SK-N-SH (cell line): ENCODE measurements around the gene SPRED1. TPM values are rescaled to one million over a fixed set of nuclear protein-coding genes. Genes with fewer than 3 reads are reported as not detected.

Source experiments
- CTCF ChIA-PET: fragments of 300-600, 350-600 bp; formaldehyde crosslinking; extraction: SDS; loops from one replicate; lab custom pipeline; 2021; lab: Yijun Ruan, JAX
- POLR2A ChIA-PET: fragments of 350-600 bp; sonication (Branson Sonifier 250); formaldehyde crosslinking; extraction: SDS; loops from one replicate; lab custom pipeline; 2020; ENCODE audit warnings: antibody characterized with exemption, inconsistent platforms; lab: Yijun Ruan, JAX
- DNase-seq: peaks from one replicate; pipeline ENCODE4 v3.0.0; 2012
- H2AFZ ChIP-seq: fragments of 200-600 bp; sonication (generic); 2 replicates; pipeline ENCODE4 v1.8.1; 2016; ENCODE audit warnings: antibody characterized with exemption, mild to moderate bottlenecking, low read depth
- H3F3A ChIP-seq: fragments of 200-600 bp; sonication (generic); replicated peaks from 2 replicates; pipeline ENCODE3; 2016; ENCODE audit warnings: antibody characterized with exemption, mild to moderate bottlenecking; ENCODE audit not compliant: insufficient read depth
- H3K27ac ChIP-seq, 2 experiments: fragments of 200-500 bp in 1 of 2; fragments of 200-600 bp in 1 of 2; sonication (Bioruptor generic) in 1 of 2; sonication (generic), shearing (Covaris generic) in 1 of 2; 2 replicates each; pipeline versions ENCODE4 v1.5.1 to v1.6.1; 2014 to 2016; ENCODE audit warnings: low read depth in 2 of 2, inconsistent platforms in 1 of 2, low read length in 1 of 2, mild to moderate bottlenecking in 1 of 2, mixed read lengths in 1 of 2
- H3K27me3 ChIP-seq: fragments of 200-600 bp; sonication (generic), shearing (Covaris generic); 2 replicates; pipeline ENCODE4 v1.6.1; 2016; ENCODE audit warnings: mixed run types; ENCODE audit not compliant: insufficient read depth
- H3K36me3 ChIP-seq, 2 experiments: fragments of 200-500 bp in 1 of 2; fragments of 200-600 bp in 1 of 2; sonication (Bioruptor generic) in 1 of 2; sonication (generic) in 1 of 2; replicated peaks in 1 of 2; 2 replicates each; pipeline versions ENCODE3 to v1.5.1; 2014 to 2016; ENCODE audit warnings: low read length in 1 of 2, mild to moderate bottlenecking in 1 of 2; ENCODE audit not compliant: insufficient read depth in 2 of 2, control insufficient read depth in 1 of 2
- H3K4me1 ChIP-seq, 2 experiments: fragments of 200-500 bp in 1 of 2; fragments of 200-600 bp in 1 of 2; sonication (Bioruptor generic) in 1 of 2; sonication (generic), shearing (Covaris generic) in 1 of 2; 2 replicates each; pipeline versions ENCODE4 v1.5.1 to v1.6.1; 2014 to 2016; ENCODE audit warnings: low read depth in 1 of 2, low read length in 1 of 2, mixed run types in 1 of 2; ENCODE audit not compliant: insufficient read depth in 2 of 2, control insufficient read depth in 1 of 2
- H3K4me2 ChIP-seq: fragments of 200-600 bp; sonication (generic), shearing (Covaris generic); 2 replicates; pipeline ENCODE4 v1.6.1; 2017; ENCODE audit warnings: mixed run types
- H3K4me3 ChIP-seq, 2 experiments: fragments of 200-500 bp in 1 of 2; fragments of 200-600 bp in 1 of 2; sonication (Bioruptor generic) in 1 of 2; sonication (generic), shearing (Covaris generic) in 1 of 2; 2 replicates each; pipeline versions ENCODE4 v1.5.1 to v1.8.1; 2014 to 2016; ENCODE audit warnings: low read depth in 2 of 2, inconsistent platforms in 1 of 2, low read length in 1 of 2, mild to moderate bottlenecking in 1 of 2, mixed read lengths in 1 of 2, moderate library complexity in 1 of 2
- H3K79me2 ChIP-seq: fragments of 200-600 bp; sonication (generic); 2 replicates; pipeline ENCODE4 v1.8.1; 2017; ENCODE audit warnings: mild to moderate bottlenecking; ENCODE audit not compliant: insufficient read depth
- H3K9ac ChIP-seq: fragments of 200-600 bp; sonication (generic); 2 replicates; pipeline ENCODE4 v1.6.1; 2017; ENCODE audit warnings: mixed run types
- H3K9me2 ChIP-seq: fragments of 200-600 bp; sonication (generic); 2 replicates; pipeline ENCODE4 v1.6.1; 2017; ENCODE audit warnings: mixed run types
- H3K9me3 ChIP-seq: fragments of 200-600 bp; sonication (generic); 2 replicates; pipeline ENCODE4 v1.6.1; 2017; ENCODE audit warnings: mixed run types, mild to moderate bottlenecking, moderate library complexity
- H4K20me1 ChIP-seq: fragments of 200-600 bp; sonication (generic); 2 replicates; pipeline ENCODE4 v1.6.1; 2017; ENCODE audit warnings: mild to moderate bottlenecking, mixed run types; ENCODE audit not compliant: insufficient read depth
- CHD2 ChIP-seq: fragments of 150-350 bp; IDR thresholded peaks from 2 replicates; pipeline ENCODE4 v1.6.1; 2018; ENCODE audit warnings: low read length; ENCODE audit not compliant: partially characterized antibody
- CTCF ChIP-seq: fragments of 200-600 bp; sonication (generic); IDR thresholded peaks from 2 replicates; pipeline ENCODE4 v1.6.1; 2017; ENCODE audit warnings: antibody characterized with exemption, mild to moderate bottlenecking, moderate library complexity
- EP300 ChIP-seq, 2 experiments: IDR thresholded peaks; 2 replicates each; pipeline versions ENCODE4 v1.4.0 to v1.6.1; 2012; ENCODE audit warnings: borderline replicate concordance in 1 of 2, low read depth in 1 of 2, low read length in 1 of 2
- IRF3 ChIP-seq: fragments of 150-350 bp; IDR thresholded peaks from 2 replicates; pipeline ENCODE4 v1.6.1; 2016; ENCODE audit warnings: mild to moderate bottlenecking, low read depth, low read length
- JUND ChIP-seq: IDR thresholded peaks from 2 replicates; pipeline ENCODE4 v1.4.0; 2012
- MAX ChIP-seq: IDR thresholded peaks from 2 replicates; pipeline ENCODE4 v1.4.0; 2012; ENCODE audit warnings: low read depth
- MXI1 ChIP-seq: IDR thresholded peaks from 2 replicates; pipeline ENCODE4 v1.6.1; 2012; ENCODE audit warnings: mild to moderate bottlenecking, low read depth, low read length, improper control_type of control experiment
- NRF1 ChIP-seq: IDR thresholded peaks from 2 replicates; pipeline ENCODE4 v1.6.1; 2012; ENCODE audit warnings: low read depth, mild to moderate bottlenecking, low read length
- PBX3 ChIP-seq: IDR thresholded peaks from 2 replicates; pipeline ENCODE4; 2012
- RCOR1 ChIP-seq: fragments of 150-350 bp; IDR thresholded peaks from 2 replicates; pipeline ENCODE4 v1.6.1; 2017; ENCODE audit warnings: antibody characterized with exemption, low read length
- RFX5 ChIP-seq: IDR thresholded peaks from 2 replicates; pipeline ENCODE4 v1.6.1; 2012; ENCODE audit warnings: mild to moderate bottlenecking, improper control_type of control experiment, low read length
- RXRA ChIP-seq: IDR thresholded peaks from 2 replicates; pipeline ENCODE4 v1.4.0; 2012; ENCODE audit warnings: low read depth, mild to moderate bottlenecking, borderline replicate concordance
- TAF1 ChIP-seq: IDR thresholded peaks from 2 replicates; pipeline ENCODE4 v1.6.1; 2012; ENCODE audit warnings: low read depth, mild to moderate bottlenecking, low read length, moderate library complexity, borderline replicate concordance
- YY1 ChIP-seq: IDR thresholded peaks from 2 replicates; pipeline ENCODE4 v1.4.0; 2012; ENCODE audit warnings: low read depth, mild to moderate bottlenecking
- ZBTB33 ChIP-seq: IDR thresholded peaks from 2 replicates; pipeline ENCODE4 v1.4.0; 2012; ENCODE audit warnings: low read depth, borderline replicate concordance
- WGBS: methylation state at CpG from one replicate; pipeline ENCODE4 v1.1.6; 2017; ENCODE audit warnings: low lambda C conversion rate; 5-methylcytosine and 5-hydroxymethylcytosine counted together
- polyA plus RNA-seq, 3 experiments: library from polyadenylated mRNA; depleted of rRNA; stranded (reverse); fragments of >200 nt; gene quantifications; 2 replicates each; pipeline ENCODE4 v1.2.3, GENCODE V29; 2012

SPRED1 gene
- polyA plus RNA-seq, 1 of the 3 experiments (the other 2 are of a cell fraction): 4.4 TPM

GRCh38 chr15:38208206-38208605 is 44.4 kb upstream of the SPRED1 start:
- TF ChIP-seq RXRA (no peak), RCOR1 (no peak), NRF1 (no peak), TAF1 (no peak), EP300 (IDR thresholded peaks at IDR 0.05; ENCODE audit: borderline replicate concordance in 1 of 2, low read depth in 1 of 2, low read length in 1 of 2) (no peak), YY1 (no peak), RFX5 (no peak), PBX3 (no peak), MXI1 (no peak), CHD2 (no peak), JUND (no peak), IRF3 (no peak), MAX (no peak), ZBTB33 (no peak), CTCF (no peak)
- Histone ChIP-seq H4K20me1 (no peaks in the 10 kb centered on the region), H3F3A (no peaks in the 10 kb centered on the region), H3K4me1 (no peaks in the 10 kb centered on the region), H3K27me3 (no peaks in the 10 kb centered on the region), H2AFZ (no peak overlapping the region), H3K9me3 (no peaks in the 10 kb centered on the region), H3K9ac (no peak overlapping the region), H3K9me2 (no peaks in the 10 kb centered on the region), H3K4me2 (no peak overlapping the region), H3K4me3 (no peak overlapping the region), H3K36me3 (no peaks in the 10 kb centered on the region), H3K79me2 (no peaks in the 10 kb centered on the region), H3K27ac (no peak overlapping the region)
- no peak for DNase-seq
- 82% methylated on average over 1 of the region's 1 CpG for WGBS
- POLR2A ChIA-PET: no interaction called here
- CTCF ChIA-PET: interaction anchor here (1.7 kb wide), 1 partner anchor 21 kb away, joined by 3 read pairs; no protein-coding TSS in a partner anchor
